ELR (cell line): ENCODE results near the gene CLNK.
"Not testable (repeated sequence)": the region's sequence is repeated elsewhere in the genome, so short reads cannot be mapped to it uniquely, and the experiment has no call there.

Experiments
- DNase-seq: peaks from one replicate; pipeline ENCODE4 v3.0.0-alpha.2; 2015; ENCODE audit warnings: low read depth

The CLNK gene

DNA sequence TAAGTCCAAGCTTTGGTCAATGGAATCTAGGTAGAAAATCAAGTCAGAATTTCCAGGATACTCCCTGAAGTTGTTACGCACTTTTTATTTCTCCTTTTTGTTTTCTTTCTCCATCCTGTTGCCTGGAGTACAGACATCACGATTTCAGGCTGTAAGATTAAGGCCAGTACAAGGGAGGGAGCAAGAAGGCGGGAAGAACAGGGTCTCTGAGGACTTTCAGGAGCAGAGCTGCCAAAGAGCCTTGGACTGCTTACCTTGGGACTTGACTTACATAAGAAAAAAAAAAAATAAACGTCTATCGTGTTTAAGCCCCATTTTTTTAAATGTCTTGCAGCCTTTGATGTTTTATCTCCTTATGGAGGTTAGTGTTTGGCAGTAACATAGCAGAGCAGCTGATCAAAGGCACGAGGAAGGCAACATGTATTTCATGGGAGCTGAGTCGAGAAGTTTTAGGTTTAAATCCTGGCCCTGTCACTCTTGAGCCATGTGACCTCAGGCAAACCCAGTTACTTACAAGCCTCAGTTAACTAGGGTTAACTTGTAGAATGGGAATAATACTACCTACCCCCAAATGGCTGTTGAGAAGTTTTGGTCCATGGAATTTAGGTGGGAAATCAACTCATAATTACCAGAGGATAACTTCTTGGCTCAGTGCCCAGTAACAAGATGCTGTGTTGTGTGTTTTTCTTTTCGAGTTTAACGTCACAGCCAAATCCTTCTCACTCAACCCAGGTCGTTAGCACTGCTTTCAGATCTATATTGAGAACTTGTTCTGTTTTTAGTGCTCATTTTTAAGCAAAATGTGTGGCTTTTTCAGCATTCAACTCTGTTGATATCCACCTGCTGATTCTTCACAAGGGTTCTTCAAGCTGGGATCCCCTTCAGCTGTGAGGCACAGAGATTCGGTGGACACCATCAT is 106.8 kb downstream of the CLNK start:
- no peak for DNase-seq

DNA sequence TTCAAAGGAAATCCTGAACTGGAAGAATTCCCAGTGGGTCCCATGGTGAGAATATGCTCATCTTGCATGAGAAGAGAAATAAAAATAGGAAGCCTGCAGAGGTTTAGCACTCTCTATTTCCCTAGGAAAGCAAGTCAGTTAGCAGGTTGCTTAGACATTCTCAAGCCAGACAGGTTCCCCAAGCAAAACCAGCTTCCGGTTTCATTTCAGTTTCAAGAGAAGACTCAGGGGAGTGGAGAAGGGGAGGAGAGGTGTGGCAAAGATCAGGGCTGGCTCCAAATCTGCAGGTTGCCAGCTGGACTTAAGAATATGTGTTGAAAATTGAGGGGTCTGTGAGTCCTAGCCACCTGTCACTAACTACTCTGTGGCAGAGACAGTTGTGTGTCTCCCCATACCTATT is 107.5 kb downstream of the CLNK start:
- no peak for DNase-seq

DNA sequence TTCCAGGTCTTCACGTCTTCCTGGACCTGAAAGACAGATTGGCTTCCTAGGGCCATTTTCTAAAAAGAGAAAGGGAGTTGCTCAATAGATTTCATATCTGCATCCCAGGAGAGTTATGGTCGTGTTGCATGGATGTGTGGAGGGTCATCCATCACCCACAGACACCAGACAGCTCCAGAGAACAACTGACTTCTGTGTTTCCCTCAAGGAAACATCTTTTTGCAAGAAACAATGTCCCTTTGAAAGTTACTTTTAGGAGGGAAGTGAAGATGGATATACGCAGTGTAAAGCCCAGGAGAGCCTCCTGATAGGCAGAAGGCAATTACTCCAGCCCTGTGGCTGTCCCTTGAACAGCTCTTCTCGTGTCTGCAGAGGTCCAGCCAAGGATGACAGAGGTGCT is 108.3 kb downstream of the CLNK start:
- no peak for DNase-seq

DNA sequence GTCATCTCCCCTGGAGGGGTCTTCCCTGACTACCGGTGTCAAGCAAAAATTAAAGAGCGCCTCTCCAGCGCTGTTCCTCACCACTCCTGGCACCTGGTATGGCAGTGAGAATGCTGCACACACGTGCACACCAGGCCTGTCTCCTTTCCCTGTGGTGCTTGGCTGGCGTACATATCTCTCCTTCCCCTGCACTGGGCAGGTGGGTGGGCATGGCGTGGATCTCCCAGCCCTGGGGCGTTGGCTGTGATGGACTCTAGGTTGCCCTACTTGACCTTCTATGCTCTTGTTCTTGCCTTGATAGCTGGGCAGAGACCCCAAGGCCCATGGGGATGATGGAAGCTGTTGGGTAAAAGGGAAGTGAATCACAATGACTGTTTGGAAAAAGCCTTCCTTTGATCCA is 109.2 kb downstream of the CLNK start:
- no peak for DNase-seq

DNA sequence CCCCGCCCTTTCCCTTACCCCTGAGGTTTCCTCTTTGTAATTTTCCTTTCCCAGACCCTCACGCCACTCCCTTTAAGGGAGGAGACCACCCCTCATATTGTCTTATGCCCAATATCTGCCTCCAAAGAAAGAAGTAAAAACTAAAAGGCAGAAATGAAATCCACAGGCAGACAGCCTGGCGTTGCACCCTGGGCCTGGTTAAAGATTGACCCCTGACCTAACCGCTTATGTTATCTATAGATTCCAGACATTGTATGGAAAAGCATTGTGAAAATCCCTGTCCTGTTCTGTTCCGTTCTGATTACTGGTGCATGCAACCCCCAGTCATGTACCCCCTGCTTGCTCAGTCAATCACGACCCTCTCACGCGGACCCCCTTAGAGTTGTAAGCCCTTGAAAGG is 110.0 kb downstream of the CLNK start:
- not testable (repeated sequence) for DNase-seq

DNA sequence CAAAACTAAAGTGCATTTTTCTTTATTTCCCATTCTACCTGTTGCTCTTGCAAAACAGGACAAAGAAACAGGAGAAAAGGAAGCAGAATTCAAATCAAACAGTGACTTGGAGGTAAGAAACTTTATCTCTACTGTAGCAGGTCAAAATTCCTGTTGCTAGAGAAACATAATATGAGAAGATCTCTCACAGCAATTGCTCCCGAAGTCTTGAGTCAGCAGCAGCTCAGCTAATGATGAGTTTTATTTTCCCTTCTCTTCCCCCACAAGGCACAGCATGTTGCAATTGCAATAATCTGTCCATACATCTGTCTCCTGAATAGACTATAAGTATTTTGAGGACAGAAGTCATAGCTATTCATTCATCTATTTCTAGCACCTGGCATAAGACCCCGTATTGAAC is 112.7 kb downstream of the CLNK start:
- DNase-seq, result no peak

DNA sequence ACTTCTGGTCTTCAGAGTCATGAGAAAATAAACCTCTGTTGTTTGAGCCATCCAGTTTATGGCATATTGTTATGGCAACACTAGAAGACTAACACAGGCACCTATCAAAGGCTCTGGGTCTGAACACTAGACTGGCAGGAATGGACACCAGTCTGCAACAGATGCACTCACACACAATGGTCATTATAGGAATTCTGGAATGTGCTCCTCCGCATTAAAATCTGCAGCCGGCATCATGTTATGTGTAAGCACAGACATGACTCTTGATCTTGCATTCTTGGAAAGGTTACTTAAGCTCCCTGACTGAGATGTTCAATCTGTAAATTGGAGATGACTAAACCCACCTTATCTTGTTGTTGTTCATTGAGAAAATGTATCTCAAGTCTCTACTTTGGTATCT is 115.1 kb downstream of the CLNK start:
- no peak for DNase-seq

DNA sequence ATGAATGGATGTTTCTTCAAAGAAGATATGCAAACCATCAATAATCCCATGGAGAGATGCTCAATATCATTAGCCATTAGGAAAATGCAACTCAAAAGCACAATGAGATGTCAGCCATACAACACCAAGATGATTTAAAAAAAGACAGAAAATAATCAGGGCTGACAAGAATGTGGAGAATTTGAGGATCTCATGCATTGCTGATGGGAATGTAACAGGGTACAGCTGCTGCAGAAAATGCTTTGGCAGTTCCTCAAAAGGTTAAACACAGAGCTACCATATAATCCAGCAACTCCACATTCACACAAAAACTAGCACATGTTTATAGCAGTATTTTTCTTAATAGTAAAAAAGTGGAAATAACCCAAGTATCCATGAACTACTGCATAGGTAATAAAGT is 116.8 kb downstream of the CLNK start:
- DNase-seq, result no peak

DNA sequence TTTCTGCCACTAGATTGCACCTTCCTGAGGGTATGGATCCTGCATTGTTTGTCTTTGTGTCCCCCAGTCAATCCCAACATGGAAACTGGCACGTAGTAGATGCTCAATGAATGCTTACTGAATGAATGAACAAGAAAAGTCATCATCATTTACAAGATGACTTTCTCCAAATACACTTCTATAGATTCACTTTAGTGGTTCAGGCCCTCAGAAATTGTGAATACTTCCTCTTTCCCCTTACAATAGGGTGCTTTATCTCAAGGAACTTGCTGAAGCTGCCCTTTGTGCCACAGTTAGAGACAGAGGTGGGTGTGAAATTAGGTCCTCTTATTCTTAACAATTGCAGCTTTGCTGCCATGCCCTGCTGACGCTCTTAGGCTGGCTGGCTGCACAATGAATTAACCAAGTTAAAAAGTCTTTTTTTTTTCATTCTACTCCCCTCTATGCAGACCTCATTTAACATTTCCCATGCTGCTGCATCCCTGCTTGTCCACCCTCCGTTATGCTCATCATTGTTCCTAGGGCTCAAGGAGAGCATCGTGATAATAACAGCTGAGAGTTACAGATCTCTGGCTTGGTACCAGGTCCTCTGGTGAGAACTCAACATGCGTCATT is 119.3 kb downstream of the CLNK start:
- DNase-seq, result no peak

DNA sequence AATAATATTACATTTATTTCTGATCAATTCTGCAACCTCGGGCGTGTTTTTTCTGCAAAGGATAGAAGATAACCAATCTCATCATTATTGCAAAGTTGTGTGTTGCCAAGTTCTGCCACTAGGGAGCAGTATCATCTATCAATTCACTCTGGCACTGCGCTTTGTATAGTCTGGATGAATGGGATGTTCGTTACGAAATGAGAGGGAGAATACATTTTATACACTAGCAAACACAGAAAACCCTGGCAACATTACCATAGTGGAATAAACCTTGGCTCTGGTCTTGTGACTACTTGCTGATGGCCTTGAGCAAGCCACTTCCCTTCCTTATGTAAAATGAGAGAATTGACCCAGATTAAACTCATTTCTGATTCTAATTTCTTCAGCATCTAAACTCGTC is 129.9 kb downstream of the CLNK start:
- peak; percentile 58 for DNase-seq

DNA sequence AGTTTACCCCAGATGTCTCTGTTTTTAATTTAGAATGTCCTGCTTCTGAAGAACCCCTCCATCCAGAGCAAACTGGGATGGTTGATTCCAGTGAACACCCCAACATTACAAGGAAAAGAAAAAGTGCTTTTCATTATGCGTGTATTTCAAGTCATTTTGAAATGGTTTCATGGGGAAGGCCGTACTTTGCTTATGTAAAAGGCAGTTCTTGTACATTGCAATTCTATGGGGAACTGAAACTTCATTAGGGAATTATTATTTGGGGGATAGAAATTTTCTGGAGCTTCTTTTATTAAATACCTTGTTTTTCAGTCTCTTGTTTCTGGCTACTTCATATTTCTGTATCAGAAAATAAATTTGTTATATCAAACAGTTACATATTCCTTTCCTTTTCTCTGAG is 130.4 kb downstream of the CLNK start:
- DNase-seq, result no peak

DNA sequence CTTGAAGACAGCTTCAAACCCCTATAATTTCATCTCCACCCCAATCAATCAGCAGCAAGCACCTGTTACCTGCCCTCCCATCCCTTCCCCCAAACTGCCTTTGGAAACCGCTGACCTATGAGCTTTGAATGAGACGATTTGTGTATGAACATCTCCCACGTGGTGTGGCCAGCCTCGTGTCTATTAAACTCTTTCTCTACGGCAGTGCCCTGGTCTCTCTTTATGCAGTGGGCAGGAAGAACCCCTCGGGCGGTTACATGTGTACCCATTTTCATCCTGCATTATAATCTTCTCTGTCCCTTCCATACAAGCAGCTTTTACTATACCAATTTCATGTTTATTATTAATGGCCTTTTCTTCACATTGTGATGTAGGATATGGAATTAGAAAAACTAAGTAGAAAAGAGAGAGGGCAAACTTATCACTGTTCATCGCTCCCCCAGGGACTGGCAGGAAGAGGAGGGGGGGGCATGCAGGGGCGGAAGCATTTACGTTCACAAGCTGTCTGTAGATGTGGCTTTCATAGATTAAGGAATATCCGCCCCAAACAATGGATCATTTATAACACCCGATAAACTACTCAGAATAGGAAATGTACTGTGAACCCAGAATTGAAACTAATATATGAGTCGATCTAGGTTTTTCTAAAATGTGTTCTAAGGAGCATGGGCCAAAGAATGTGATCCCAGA is 131.8 kb downstream of the CLNK start:
- no peak for DNase-seq

DNA sequence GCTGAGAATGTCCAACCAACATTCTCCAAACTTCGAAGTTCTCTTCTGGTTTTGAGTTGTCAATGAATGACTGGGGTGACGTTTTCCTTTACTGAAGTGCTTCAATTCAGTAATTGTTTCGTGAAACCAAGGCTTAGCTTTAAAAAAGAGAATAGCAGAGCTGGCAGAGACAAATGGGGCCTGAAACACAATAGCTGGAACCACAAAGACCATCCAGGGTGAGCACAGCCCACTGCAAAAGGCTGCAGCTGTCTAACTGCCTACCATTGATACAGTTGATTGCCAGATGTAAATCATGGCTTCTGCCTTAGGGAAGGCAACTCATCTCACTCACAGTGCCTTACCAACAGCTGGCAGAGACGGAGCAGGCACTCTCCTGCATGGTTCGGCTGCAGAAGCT is 148.7 kb downstream of the CLNK start:
- no peak for DNase-seq

DNA sequence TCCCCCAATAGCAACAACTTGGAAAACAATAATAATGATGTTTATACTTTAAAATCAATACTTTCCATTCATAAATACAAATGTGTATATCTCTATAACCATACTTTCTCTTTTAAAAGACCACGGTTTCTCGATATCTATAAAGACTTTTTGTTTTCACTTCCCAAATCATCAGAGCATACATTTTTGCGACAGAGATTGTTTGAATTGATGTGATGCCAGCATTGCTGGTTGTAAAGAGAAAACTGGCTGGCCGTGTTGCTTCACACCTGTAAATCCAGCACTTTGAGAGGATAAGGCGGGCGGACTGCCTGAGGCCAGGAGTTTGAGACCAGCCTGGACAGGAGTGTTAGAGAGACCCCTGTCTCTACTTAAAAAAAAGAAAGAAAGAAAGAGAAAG is 149.7 kb downstream of the CLNK start:
- no peak for DNase-seq

DNA sequence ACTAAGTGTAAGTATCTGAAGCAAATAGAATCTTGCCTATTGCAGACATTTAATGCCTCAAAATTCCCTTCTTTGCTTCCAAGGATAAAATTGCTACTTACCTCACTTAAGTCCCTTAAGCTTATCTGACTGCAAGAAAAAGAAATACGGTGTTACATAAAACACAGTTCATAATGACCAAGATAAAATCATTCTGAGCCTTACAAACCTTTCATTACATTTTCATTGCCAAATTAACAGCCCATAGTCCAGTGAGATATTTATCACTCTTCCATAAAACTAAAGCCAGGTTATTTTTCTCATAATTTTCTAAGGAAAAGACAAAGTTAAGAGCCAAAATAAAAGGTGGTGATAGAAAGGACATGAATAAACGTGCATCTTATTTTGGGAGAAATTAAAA is 152.4 kb downstream of the CLNK start:
- no peak for DNase-seq

DNA sequence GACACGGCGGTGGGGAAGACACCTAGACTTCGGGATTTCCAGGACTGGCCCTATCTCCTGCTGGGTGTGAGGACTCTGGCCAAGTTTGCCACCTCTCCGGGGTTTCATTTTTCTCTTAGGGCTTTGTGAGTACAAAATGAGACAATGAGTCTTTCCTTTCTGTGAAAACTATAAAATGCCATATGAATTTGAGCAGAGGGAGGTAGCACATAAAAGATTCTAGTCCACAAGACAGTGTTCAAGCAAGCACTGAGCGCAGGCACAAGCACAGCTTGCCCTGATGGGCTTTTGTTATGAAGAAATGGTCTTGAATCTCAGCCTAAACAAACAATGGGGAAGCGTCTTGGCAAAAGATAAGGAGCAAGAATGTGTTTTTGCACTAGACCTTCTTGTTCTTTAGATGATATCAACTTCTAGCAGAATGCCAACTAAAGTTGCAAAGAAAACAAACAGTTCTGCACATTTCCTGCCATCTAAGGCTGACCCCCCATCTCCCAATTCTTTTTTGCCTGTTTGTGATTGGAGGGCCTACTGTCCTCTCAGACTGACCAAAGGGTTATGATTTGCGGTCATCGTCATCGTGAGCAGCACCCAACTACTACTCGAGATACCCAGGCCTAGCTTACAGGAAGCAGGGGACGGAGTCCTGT is 154.3 kb downstream of the CLNK start:
- no peak for DNase-seq

DNA sequence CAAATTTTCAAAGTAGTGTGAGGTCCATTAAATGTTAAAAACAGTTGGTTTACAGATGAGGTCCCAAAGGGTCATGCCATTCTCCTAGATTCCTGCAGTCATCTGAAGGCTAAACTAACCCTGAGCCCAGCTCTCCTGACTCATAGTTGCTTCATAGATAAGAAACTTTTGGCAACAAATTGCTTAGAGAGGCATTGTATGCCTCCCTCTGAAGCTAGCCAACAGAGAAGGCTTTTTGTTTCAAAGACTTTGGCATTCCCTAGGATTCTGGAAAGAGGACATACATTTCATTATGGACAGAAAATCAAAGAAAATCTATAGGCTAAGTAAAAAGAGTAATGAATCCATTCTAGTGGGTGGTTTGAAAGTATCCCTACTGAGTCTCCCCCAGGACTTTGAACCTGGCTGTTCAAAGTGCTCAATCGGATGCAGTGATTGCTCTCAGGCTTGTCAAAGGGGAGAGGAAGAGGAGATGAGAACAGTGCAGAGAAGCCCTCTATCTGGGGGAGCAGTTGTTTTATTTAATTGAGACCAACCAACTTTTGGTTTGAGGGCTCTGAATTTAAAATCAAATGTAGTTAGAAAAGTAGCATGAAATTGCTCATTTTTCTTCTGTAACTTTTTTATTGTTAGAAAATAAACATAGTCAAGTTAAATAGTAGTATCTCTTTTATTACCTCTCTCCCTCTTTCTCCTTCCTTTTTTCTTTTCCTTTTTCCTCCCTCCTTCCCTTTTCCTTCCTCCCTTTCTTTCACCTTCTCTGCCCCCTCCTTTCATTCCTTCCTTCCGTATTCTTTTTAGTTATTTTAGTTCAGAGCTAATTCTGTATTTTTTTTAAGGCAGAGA is 155.1 kb downstream of the CLNK start:
- DNase-seq, result no peak

DNA sequence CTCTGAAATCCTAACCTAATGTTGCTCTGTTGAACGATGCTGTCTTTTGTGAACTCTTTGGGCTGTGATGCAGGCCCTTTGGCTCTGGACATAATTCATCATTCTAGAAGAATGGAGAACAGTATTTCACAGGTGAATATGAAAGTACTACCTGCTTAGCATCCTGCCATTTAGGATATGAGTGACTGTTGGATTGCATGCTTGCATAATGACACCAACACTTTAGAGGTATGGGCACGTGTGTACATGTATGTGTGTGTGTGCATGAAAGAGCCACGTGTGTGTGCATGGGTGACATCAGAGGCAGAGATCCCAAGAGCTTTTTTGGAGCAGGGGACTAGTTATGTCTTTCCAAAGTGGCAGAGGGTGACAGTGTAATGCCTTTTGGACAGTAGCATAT is 157.1 kb downstream of the CLNK start:
- no peak for DNase-seq

DNA sequence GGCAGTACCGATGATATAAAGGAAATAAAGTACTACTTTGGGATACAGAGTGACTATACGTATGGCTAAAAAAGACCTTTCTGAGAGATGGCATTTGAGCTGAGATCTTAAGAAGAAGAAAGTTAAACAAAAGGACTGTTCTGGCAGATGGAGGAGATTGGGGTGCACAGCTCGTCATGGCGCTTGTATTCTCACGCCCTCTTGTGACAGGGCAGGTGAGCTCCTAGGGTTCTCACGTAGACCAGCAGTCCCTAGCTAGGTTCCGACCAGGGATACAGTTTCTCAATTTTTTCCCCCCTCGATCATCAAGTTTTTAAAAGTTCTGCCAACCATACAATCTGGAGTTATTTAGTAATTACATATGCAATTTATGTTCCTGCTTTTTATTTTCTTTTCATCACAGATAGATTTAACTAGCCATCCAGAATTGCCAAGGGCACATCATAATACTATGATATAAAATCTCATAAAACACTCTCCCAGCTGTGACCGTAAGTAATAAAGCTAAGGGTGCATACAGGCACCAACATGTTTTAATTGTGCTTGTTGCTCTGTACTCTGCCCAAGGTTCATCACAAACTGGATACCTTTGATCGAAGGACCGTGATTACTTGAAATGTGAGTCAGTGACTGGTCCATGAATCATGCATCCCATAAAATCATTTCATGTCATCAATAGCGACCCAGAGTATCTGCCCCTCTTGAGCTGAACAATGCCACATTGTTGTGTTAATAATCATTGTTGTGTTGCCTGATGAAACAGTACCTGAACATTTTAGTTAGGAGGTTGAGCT is 157.9 kb downstream of the CLNK start:
- peak; percentile 11 for DNase-seq

DNA sequence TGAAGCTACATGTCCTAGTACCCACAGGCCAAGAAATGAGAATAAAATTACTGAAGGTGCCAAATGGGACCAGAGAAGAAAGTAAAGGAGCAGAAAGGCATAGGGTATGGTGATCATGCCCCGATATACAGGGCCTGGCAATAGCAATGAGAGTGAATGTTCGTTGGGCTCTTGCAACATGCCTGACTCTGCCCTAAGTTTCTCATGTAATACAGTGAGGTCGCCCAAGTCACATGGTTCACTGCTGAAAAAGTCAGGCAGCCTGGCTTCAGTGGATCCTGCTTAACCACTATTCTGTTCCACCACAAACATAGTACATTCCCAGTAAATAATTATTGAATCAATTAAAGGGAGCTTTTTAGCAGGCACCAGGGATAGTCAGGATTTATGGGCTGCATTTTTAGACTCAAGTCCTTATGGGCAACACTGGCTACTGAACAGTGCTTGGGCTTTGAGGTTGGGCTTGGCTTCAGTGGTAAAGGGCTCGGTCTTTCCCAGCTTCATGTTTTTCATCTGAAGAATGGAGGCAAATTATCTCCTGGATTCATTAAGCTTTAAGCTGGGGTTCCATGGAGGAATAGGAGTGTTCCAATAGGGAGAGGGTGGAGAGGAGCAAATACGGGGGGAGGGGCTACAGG is 160.3 kb downstream of the CLNK start:
- no peak for DNase-seq
